ENCODE measurements around the gene SORCS3.

SORCS3 gene

DNA sequence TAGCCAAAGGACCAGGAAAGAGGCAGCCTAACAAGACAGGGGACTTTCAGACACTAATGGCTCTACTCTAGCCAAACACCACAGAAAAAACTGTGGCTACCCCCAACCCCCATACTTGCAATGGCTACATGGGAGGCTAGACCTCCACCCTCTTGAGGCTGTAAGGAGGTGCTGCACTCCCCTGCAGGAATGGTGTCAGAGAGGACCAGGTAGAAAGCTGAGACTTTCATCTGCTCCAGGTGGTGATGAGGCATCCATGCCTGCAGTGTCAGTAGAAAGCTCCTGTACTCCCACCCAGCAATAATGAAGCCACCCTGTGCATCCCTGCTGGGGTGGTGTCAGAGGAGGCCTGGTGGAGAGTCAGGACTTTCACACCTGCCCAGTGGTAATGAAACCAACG is 18.9 kb upstream of the SORCS3 start:
- Histone ChIP-seq H4K20me1 (ENCODE audit: control insufficient read depth, insufficient read depth, low read depth, low read length) (no peaks in the 10 kb centered on the region), H3K4me3 (ENCODE audit: low read length) (no peak overlapping the region), H3K4me1 (ENCODE audit: control insufficient read depth, low read length) (no peaks in the 10 kb centered on the region), H3K36me3 (ENCODE audit: control insufficient read depth, low read length) (no peaks in the 10 kb centered on the region), H3K9me2 (replicated peaks; ENCODE audit: control insufficient read depth, low read length) (no peaks in the 10 kb centered on the region), H3K9me3 (ENCODE audit: control insufficient read depth, insufficient read depth, low read length) (no peaks in the 10 kb centered on the region), H3K27ac (ENCODE audit: low read depth, low read length) (no peak overlapping the region), H3K79me2 (ENCODE audit: control insufficient read depth, low read length) (no peaks in the 10 kb centered on the region), H3K4me2 (ENCODE audit: low read length) (no peak overlapping the region), H3F3A (ENCODE audit: control insufficient read depth, insufficient read depth) (no peaks in the 10 kb centered on the region), H3K27me3 (ENCODE audit: control insufficient read depth, low read length) (no peaks in the 10 kb centered on the region)
- TF ChIP-seq, protein P1, sequence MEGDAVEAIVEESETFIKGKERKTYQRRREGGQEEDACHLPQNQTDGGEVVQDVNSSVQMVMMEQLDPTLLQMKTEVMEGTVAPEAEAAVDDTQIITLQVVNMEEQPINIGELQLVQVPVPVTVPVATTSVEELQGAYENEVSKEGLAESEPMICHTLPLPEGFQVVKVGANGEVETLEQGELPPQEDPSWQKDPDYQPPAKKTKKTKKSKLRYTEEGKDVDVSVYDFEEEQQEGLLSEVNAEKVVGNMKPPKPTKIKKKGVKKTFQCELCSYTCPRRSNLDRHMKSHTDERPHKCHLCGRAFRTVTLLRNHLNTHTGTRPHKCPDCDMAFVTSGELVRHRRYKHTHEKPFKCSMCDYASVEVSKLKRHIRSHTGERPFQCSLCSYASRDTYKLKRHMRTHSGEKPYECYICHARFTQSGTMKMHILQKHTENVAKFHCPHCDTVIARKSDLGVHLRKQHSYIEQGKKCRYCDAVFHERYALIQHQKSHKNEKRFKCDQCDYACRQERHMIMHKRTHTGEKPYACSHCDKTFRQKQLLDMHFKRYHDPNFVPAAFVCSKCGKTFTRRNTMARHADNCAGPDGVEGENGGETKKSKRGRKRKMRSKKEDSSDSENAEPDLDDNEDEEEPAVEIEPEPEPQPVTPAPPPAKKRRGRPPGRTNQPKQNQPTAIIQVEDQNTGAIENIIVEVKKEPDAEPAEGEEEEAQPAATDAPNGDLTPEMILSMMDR (IDR thresholded peaks at IDR 0.05; ENCODE audit: low read depth, low read length, poor library complexity, severe bottlenecking), result no peak
- TF ChIP-seq EZH2phosphoT487 (IDR thresholded peaks at IDR 0.05; ENCODE audit: borderline replicate concordance, low read length), result no peak

DNA sequence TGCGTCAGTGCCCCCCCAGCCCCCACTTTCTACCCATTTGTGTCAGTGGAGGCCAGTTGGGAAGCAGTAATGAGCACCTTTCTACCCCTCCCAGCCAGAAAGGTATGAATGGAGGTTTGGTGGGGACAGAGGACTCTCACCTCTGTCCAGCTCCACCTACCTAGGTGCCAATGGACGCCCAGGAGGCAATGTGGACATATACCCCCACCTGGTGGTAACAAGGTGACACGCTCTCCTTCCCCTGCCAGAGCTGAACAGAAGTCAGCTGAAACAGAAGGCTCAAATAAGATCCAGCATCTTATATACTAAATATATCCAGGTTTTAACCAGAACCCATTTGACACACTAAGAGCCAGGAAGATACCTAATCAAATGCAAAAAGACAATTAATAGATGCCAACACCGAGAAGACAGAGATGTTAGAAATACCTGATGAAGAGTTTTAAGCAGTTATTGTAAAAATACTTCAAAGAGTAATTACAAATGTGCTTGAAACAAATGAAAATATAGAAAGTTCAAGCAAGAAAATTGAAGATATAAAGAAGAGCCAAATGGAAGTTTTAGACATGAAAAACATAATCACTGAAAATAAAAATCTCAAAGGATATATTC is 18.4 kb upstream of the SORCS3 start:
- H3K27ac ChIP-seq (ENCODE audit: low read depth, low read length), result no peak overlapping the region
- no peaks in the 10 kb centered on the region for H4K20me1 ChIP-seq (ENCODE audit: control insufficient read depth, insufficient read depth, low read depth, low read length)
- H3K4me3 ChIP-seq (ENCODE audit: low read length), result no peak overlapping the region
- no peak overlapping the region for H3K4me2 ChIP-seq (ENCODE audit: low read length)
- H3K9me3 ChIP-seq (ENCODE audit: control insufficient read depth, insufficient read depth, low read length), result no peaks in the 10 kb centered on the region
- no peaks in the 10 kb centered on the region for H3F3A ChIP-seq (ENCODE audit: control insufficient read depth, insufficient read depth)
- TF ChIP-seq, protein P1 (IDR thresholded peaks at IDR 0.05; ENCODE audit: low read depth, low read length, poor library complexity, severe bottlenecking), result peak; percentile 42
- TF ChIP-seq EZH2phosphoT487 (IDR thresholded peaks at IDR 0.05; ENCODE audit: borderline replicate concordance, low read length), result no peak
- no peaks in the 10 kb centered on the region for H3K79me2 ChIP-seq (ENCODE audit: control insufficient read depth, low read length)
- no peaks in the 10 kb centered on the region for H3K9me2 ChIP-seq (replicated peaks; ENCODE audit: control insufficient read depth, low read length)
- H3K36me3 ChIP-seq (ENCODE audit: control insufficient read depth, low read length), result no peaks in the 10 kb centered on the region
- H3K4me1 ChIP-seq (ENCODE audit: control insufficient read depth, low read length), result no peaks in the 10 kb centered on the region
- no peaks in the 10 kb centered on the region for H3K27me3 ChIP-seq (ENCODE audit: control insufficient read depth, low read length)

DNA sequence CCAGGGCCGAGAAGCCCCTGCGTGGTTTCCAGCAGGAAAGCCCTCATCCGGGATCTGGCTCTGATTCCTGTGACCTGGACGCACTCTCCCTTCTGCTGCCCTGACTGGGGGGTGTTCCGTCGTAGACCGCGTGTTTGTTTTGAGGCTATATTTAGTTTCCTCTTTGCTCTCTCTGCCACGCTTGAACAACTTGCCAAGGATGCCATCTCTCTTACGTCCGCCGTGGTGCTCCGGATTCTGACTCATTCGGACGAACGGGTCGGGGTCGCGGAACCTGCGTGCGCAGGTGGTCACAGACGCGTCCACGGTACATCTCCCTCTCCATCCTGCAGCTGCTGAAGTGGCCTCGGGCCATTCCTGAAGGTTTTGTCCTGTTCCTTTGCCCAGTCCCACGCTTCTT is 10.4 kb upstream of the SORCS3 start:
- H3K27me3 ChIP-seq (ENCODE audit: control insufficient read depth, low read length), result no peaks in the 10 kb centered on the region
- no peaks in the 10 kb centered on the region for H3K9me3 ChIP-seq (ENCODE audit: control insufficient read depth, insufficient read depth, low read length)
- no peaks in the 10 kb centered on the region for H3K79me2 ChIP-seq (ENCODE audit: control insufficient read depth, low read length)
- H3K4me3 ChIP-seq (ENCODE audit: low read length), result no peak overlapping the region
- H3K9me2 ChIP-seq (replicated peaks; ENCODE audit: control insufficient read depth, low read length), result no peaks in the 10 kb centered on the region
- no peaks in the 10 kb centered on the region for H3F3A ChIP-seq (ENCODE audit: control insufficient read depth, insufficient read depth)
- no peaks in the 10 kb centered on the region for H3K36me3 ChIP-seq (ENCODE audit: control insufficient read depth, low read length)
- no peaks in the 10 kb centered on the region for H3K4me1 ChIP-seq (ENCODE audit: control insufficient read depth, low read length)
- TF ChIP-seq EZH2phosphoT487 (IDR thresholded peaks at IDR 0.05; ENCODE audit: borderline replicate concordance, low read length), result no peak
- TF ChIP-seq, protein P1 (IDR thresholded peaks at IDR 0.05; ENCODE audit: low read depth, low read length, poor library complexity, severe bottlenecking), result no peak
- no peak overlapping the region for H3K4me2 ChIP-seq (ENCODE audit: low read length)
- no peak overlapping the region for H3K27ac ChIP-seq (ENCODE audit: low read depth, low read length)
- no peaks in the 10 kb centered on the region for H4K20me1 ChIP-seq (ENCODE audit: control insufficient read depth, insufficient read depth, low read depth, low read length)
